Peyer's patch (tissue), 4 donors: ENCODE data around the gene NBEAL2. TPM values are rescaled to one million over a fixed set of nuclear protein-coding genes. Genes with fewer than 3 reads are reported as not detected.
A peak's percentile ranks its signal among the peaks of the same experiment; 100 is the strongest.

ENCODE experiments used
- DNase-seq, 3 donors: peaks; one replicate each; pipeline ENCODE4 v3.0.0-alpha.2; 2017 to 2019
- H3K27ac ChIP-seq, 4 donors: fragments of 200-600 bp; sonication (generic); one replicate each; pipeline ENCODE4 v1.5.1; 2016 to 2019
- H3K27me3 ChIP-seq, 2 donors: fragments of 200-600 bp; sonication (generic); one replicate each; pipeline ENCODE4 v1.5.1; 2019
- H3K36me3 ChIP-seq, 3 donors: fragments of 200-600 bp; sonication (generic); one replicate each; pipeline ENCODE4 v1.5.1; 2016 to 2019
- H3K4me1 ChIP-seq, 4 donors: fragments of 200-600 bp; sonication (generic); one replicate each; pipeline ENCODE4 v1.5.1; 2016 to 2019
- H3K4me3 ChIP-seq, 4 donors: fragments of 200-600 bp; sonication (generic); 1 replicate in 3 of 4; 2 replicates in 1 of 4; pipeline ENCODE4 v1.5.1; 2016 to 2019; ENCODE audit warnings: mild to moderate bottlenecking in 1 of 4
- H3K9me3 ChIP-seq, 4 donors: fragments of 200-600 bp; sonication (generic); one replicate each; pipeline ENCODE4 v1.5.1; 2016 to 2019; ENCODE audit warnings: mild to moderate bottlenecking in 1 of 4
- POLR2A ChIP-seq, 2 donors: fragments of 450-650 bp; IDR thresholded peaks; one replicate each; pipeline ENCODE4 v1.5.1; 2017; ENCODE audit warnings: antibody characterized with exemption in 2 of 2, mild to moderate bottlenecking in 2 of 2, moderate library complexity in 2 of 2
- total RNA-seq, 4 donors: library from RNA; depleted of rRNA; stranded (reverse); fragments of >200 nt; gene quantifications; one replicate each; pipeline ENCODE4 v1.1.0, GENCODE V29; 2016
- TF ChIP-seq, protein P1 (sequence below), 6 experiments: fragments of 450-650 bp in 4 of 6; fragments of 200-600 bp in 2 of 6; sonication (generic) in 1 of 6; IDR thresholded peaks; one replicate each; pipeline ENCODE4 v1.5.1; 2017 to 2019; ENCODE audit warnings: antibody characterized with exemption in 6 of 6, mild to moderate bottlenecking in 3 of 6, moderate library complexity in 1 of 6

The NBEAL2 gene
- total RNA-seq, 4 donors from 2014 or later = 111 to 304 (median 229) TPM

DNA sequence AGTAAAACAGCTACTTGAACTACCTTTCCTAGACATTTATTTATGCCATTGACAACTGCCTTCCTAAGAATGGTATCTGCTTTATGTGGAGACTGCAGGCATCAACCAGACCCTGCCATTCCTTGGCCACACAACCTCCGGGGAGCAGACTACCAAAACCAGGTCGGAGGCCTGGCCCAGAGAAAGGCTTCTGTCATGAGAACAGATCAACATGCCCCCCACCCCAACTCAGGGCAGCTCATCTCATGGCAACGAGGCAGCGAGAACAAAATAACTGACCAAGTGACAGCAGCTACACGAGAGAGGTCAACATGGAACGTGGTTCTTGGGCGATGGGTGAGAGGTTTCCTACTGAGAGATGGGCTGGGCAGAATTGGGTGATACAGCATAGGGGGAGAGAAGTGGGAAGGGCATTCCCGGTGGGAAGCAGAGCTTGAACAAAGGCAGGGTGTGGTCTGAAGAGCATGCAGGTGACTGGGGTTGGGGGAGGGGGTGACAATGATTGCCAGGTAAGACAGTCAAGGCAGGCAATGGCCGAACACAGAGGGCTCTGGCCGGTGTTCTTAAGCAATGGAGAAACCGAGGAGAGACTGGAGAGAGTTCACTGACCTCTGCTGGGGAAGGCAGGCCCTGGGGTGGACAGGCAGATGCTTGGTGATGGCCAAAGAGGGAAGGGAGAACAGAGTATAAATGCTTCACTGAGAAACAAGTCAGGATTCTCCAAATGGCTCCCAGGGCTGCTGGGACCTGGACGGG, 36.8 kb upstream of the NBEAL2 start:
- Histone ChIP-seq H3K27me3 (no peaks in the 10 kb centered on the region), H3K9me3 (no peaks in the 10 kb centered on the region), H3K36me3 (peaks cover 0 to 23% (median 0%) of the 10 kb centered on the region in 3 donors), H3K4me3 (peak overlapping the region in 2 of 4 donors; percentile 22 to 23), H3K27ac (peak overlapping the region in 3 of 4 donors; percentile 81 to 91 (median 90)), H3K4me1 (peaks cover 3 to 92% (median 33%) of the 10 kb centered on the region in 4 donors)
- DNase-seq = peak in 1 of 3 donors; percentile 54
- TF ChIP-seq POLR2A (IDR thresholded peaks at IDR 0.05) = no peak
- TF ChIP-seq, protein P1, sequence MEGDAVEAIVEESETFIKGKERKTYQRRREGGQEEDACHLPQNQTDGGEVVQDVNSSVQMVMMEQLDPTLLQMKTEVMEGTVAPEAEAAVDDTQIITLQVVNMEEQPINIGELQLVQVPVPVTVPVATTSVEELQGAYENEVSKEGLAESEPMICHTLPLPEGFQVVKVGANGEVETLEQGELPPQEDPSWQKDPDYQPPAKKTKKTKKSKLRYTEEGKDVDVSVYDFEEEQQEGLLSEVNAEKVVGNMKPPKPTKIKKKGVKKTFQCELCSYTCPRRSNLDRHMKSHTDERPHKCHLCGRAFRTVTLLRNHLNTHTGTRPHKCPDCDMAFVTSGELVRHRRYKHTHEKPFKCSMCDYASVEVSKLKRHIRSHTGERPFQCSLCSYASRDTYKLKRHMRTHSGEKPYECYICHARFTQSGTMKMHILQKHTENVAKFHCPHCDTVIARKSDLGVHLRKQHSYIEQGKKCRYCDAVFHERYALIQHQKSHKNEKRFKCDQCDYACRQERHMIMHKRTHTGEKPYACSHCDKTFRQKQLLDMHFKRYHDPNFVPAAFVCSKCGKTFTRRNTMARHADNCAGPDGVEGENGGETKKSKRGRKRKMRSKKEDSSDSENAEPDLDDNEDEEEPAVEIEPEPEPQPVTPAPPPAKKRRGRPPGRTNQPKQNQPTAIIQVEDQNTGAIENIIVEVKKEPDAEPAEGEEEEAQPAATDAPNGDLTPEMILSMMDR (IDR thresholded peaks at IDR 0.05) = no peak

DNA sequence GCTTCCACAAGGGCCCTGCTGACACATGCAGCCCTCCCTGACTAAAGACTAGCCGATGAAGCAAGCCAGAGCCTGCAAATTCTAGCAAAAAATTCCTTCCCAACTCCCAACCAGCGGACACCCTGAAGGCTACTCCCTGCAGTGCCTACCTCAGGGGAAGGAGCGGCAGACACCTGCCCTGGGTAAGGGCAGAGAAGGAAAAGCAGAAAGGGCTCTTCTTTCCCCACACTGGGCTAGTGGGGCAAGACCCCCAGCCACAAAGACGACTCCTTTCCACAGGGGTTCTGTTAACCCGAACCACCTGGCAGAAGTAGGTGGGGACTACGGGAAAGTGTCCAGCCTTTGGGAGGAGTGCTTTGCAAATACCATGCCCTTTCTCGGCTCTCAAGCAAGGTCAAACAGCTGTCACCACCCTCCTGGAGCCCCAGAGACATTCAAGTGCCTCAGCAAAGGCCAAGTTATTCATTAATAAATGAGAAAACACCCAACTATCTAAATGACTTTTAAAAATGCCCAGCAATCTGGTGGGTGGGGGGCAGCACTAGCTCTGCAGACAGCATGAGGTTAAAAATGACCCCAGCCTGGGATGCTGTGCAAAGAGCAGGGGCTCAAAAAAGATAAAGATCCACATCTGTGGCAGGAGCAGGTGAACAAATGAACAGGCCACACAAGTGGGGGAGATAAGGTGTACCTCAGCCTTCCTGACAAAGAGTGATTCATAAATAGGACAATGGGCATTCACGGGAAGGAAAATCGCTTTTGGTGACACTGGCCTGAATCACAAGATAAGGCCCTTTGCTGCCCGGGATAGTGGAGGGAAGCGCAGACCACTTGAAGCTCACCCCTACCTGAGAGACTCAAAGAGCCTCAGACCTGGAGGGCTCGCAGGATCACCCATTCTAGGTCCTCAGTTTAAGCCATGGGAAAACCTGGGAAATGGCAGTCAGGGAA, 36.0 kb upstream of the NBEAL2 start:
- TF ChIP-seq, protein P1 (IDR thresholded peaks at IDR 0.05) = no peak
- peak in 1 of 2 donors; percentile 27 for TF ChIP-seq POLR2A (IDR thresholded peaks at IDR 0.05)
- H3K27ac ChIP-seq = peak overlapping the region in 3 of 4 donors; percentile 81 to 91 (median 90)
- peak in 2 of 3 donors; percentile 71 to 75 for DNase-seq
- H3K4me3 ChIP-seq = peak overlapping the region in 2 of 4 donors; percentile 22 to 23
- no peaks in the 10 kb centered on the region for H3K9me3 ChIP-seq
- H3K4me1 ChIP-seq = peaks cover 9 to 93% (median 34%) of the 10 kb centered on the region in 4 donors
- H3K36me3 ChIP-seq = peaks cover 0 to 18% (median 0%) of the 10 kb centered on the region in 3 donors
- H3K27me3 ChIP-seq = no peaks in the 10 kb centered on the region

DNA sequence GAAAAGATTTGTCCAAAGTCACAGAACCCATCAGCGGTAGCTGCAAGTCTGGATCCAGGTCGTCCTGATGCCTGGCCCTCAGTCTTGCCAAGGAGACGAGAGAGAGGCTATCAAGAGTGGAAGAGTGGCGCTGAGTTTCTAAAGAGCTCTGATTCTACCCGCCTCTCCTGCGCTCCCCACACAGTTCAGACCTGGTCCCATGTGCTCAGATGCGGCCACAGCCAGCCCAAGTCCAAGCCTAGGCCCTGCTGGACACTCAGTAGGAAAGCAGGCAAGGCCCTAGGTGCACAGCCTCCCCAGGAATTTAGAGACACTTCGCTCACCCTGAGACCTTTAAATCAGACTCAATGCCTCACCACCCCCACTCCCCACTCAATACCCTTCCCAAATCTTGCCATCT, 35.3 kb upstream of the NBEAL2 start:
- Histone ChIP-seq H3K4me1 (peaks cover 16 to 93% (median 35%) of the 10 kb centered on the region in 4 donors), H3K36me3 (peaks cover 0 to 18% (median 0%) of the 10 kb centered on the region in 3 donors), H3K27ac (peak overlapping the region in 3 of 4 donors; percentile 81 to 91 (median 90)), H3K27me3 (no peaks in the 10 kb centered on the region), H3K9me3 (no peaks in the 10 kb centered on the region), H3K4me3 (no peak overlapping the region)
- DNase-seq = no peak
- TF ChIP-seq POLR2A (IDR thresholded peaks at IDR 0.05) = no peak
- TF ChIP-seq, protein P1 (IDR thresholded peaks at IDR 0.05) = no peak

DNA sequence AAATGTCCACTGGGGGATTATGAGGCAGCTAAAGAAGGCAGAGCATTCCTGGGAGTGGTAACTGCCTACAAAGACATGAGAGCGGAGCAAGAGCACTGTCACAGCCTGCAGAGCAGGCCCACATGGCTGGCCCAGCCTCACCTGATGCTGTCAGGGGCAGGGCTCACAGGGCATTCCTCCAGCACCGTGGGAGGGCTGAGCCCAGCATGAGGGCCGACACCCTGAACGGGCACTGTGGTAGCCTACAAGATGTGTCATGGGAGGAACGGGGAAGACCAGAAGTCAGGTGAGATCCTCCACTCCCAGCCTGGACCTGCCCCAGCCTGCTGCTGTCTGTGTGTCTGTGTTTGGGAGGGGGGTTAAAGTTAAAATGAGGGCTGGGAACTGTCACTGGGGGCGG, 33.0 kb upstream of the NBEAL2 start:
- H3K27ac ChIP-seq = peak overlapping the region in 3 of 4 donors; percentile 84 to 90 (median 85)
- H3K36me3 ChIP-seq = no peaks in the 10 kb centered on the region
- H3K27me3 ChIP-seq = no peaks in the 10 kb centered on the region
- TF ChIP-seq, protein P1 (IDR thresholded peaks at IDR 0.05) = no peak
- TF ChIP-seq POLR2A (IDR thresholded peaks at IDR 0.05) = peak in 1 of 2 donors; percentile 24
- no peak overlapping the region for H3K4me3 ChIP-seq
- H3K4me1 ChIP-seq = peaks cover 22 to 97% (median 45%) of the 10 kb centered on the region in 4 donors
- no peaks in the 10 kb centered on the region for H3K9me3 ChIP-seq
- DNase-seq = peak in 1 of 3 donors; percentile 77

DNA sequence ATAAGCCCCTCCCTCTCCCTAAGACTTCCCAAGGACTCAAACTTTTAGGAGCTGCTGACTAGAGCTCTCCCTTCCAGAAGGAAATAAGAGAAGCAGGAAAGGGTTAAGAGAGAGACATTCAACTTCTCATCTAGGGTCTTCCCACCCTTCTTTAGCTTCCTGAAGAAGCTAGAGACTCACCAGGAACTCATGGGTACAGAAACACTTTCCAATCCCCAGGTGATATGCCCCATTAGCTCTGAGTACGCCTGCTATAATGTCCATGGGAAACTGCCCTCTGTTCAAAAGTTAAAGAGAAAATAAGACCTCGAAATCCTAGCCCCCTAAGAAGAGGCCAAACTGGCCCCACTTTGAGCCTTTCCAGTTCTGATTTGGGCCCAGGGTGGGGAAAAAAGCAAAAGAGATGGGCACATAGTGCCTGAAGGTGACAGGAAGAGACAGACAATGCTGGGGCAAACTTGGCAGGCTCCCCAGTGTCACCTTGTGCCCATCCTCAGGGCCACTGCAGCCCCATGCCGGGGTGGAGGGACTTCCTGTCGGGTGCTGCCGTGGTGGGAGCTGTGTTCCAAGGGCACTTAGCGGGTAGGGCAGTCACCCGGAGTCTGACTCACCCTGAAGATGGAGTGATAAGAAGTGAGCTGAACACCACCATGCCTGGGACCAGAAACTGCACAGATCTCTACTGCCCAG, 32.5 kb upstream of the NBEAL2 start:
- DNase-seq = peak in 2 of 3 donors; percentile 82 to 84
- H3K36me3 ChIP-seq = no peaks in the 10 kb centered on the region
- no peaks in the 10 kb centered on the region for H3K9me3 ChIP-seq
- H3K27ac ChIP-seq = peak overlapping the region; percentile 55 to 90 (median 84)
- H3K4me3 ChIP-seq = peak overlapping the region in 1 of 4 donors; percentile 12
- TF ChIP-seq, protein P1 (IDR thresholded peaks at IDR 0.05) = no peak
- peak in 1 of 2 donors; percentile 26 for TF ChIP-seq POLR2A (IDR thresholded peaks at IDR 0.05)
- no peaks in the 10 kb centered on the region for H3K27me3 ChIP-seq
- peaks cover 22 to 91% (median 43%) of the 10 kb centered on the region in 4 donors for H3K4me1 ChIP-seq
